Measurements from ENCODE around the gene HOXB6.

- no peak for TF ChIP-seq CTCF (IDR thresholded peaks at IDR 0.05)
- no peak for TF ChIP-seq EP300 (IDR thresholded peaks at IDR 0.05)
- no peak for TF ChIP-seq POLR2A (IDR thresholded peaks at IDR 0.05)
- TF ChIP-seq POLR2AphosphoS5 (IDR thresholded peaks at IDR 0.05): no peak
Measured at GRCh38 chr17:48586355-48587258, 18.2 kb downstream of the HOXB6 start.

Measured in upper lobe of left lung (tissue), 4 donors.